M059J (cell line): ENCODE measurements around the gene OR52N5. TPM values are rescaled to one million over a fixed set of nuclear protein-coding genes. Genes with fewer than 3 reads are reported as not detected.

Experiments
- total RNA-seq: library from RNA; depleted of rRNA; stranded (reverse); fragments of >200 nt; shearing (Covaris generic); gene quantifications from 2 replicates; pipeline ENCODE4 v1.2.3, GENCODE V29; 2014; rRNA removed

OR52N5 gene
- total RNA-seq, 1 experiment from 2014 or later: not detected

Other genes starting within 250 kb of the OR52N5 start
- not detected in 2 replicates for gene OR52H1, start 234.8 kb downstream of the OR52N5 start, total RNA-seq
- not detected in 2 replicates for gene OR52B6, start 202.5 kb downstream of the OR52N5 start, total RNA-seq
- 9.6 and 24.7 TPM in 2 replicates for gene TRIM6, start 186.7 kb downstream of the OR52N5 start, total RNA-seq
- 13.2 and 22.2 TPM in 2 replicates for gene TRIM34, start 158.4 kb downstream of the OR52N5 start, total RNA-seq
- gene TRIM5, start 98.3 kb downstream of the OR52N5 start, total RNA-seq: 71.1 and 92.8 TPM in 2 replicates
- 101 and 128 TPM in 2 replicates for gene TRIM22, start 93.6 kb downstream of the OR52N5 start, total RNA-seq
- gene OR56B1, start 46.9 kb downstream of the OR52N5 start, total RNA-seq: not detected in 2 replicates
- gene OR52N4, start 29.1 kb downstream of the OR52N5 start, total RNA-seq: not detected in 2 replicates
- gene OR52N1, start 7.9 kb upstream of the OR52N5 start, total RNA-seq: not detected in 2 replicates
- gene OR52N2, start 25.6 kb upstream of the OR52N5 start, total RNA-seq: 0.12 TPM in 1 of 2 replicates, not detected in the other
- gene OR52E6, start 58.5 kb upstream of the OR52N5 start, total RNA-seq: not detected in 2 replicates
- gene OR52E8, start 74.3 kb upstream of the OR52N5 start, total RNA-seq: not detected in 2 replicates
- not detected in 2 replicates for gene OR52E4, start 97.3 kb upstream of the OR52N5 start, total RNA-seq
- gene OR52E5, start 109.9 kb upstream of the OR52N5 start, total RNA-seq: not detected in 2 replicates
- not detected in 2 replicates for gene OR56A3, start 158.9 kb upstream of the OR52N5 start, total RNA-seq
- gene OR56A5, start 185.1 kb upstream of the OR52N5 start, total RNA-seq: not detected in 2 replicates
- gene OR52L1, start 203.6 kb upstream of the OR52N5 start, total RNA-seq: 0.37 TPM in 1 of 2 replicates, not detected in the other
- not detected in 2 replicates for gene OR56A4, start 223.6 kb upstream of the OR52N5 start, total RNA-seq
- gene OR56A1, start 247.4 kb upstream of the OR52N5 start, total RNA-seq: not detected in 2 replicates